Activated CD4-positive, alpha-beta T cell treated with anti-CD3 and anti-CD28 coated beads, Interleukin-2, amount 10 ng/mL, durations not matched to agents 7 days and 5 days (primary cell): ENCODE results near the gene MASP1. TPM values are rescaled to one million over a fixed set of nuclear protein-coding genes. Genes with fewer than 3 reads are reported as not detected.

Experiments used
- CTCF ChIA-PET: fragments of 350-600 bp; sonication (Branson Sonifier 250); formaldehyde crosslinking; loops from one replicate; lab custom pipeline; 2021; ENCODE audit warnings: antibody characterized with exemption; lab: Charles Lee
- POLR2A ChIA-PET: fragments of 350-600 bp; sonication (Branson Sonifier 250); formaldehyde crosslinking; loops from one replicate; lab custom pipeline; 2021; ENCODE audit warnings: antibody characterized with exemption; lab: Charles Lee
- DNase-seq: peaks from one replicate; pipeline ENCODE4 v3.0.0-alpha.2; 2020
- H3K27ac Mint-ChIP-seq: one replicate; pipeline ENCODE4 v1.8.0; 2021; ENCODE audit warnings: mild to moderate bottlenecking, moderate library complexity, mixed read lengths
- H3K27me3 Mint-ChIP-seq: one replicate; pipeline ENCODE4 v1.8.0; 2021; ENCODE audit warnings: mixed read lengths
- H3K36me3 Mint-ChIP-seq: one replicate; pipeline ENCODE4 v1.8.0; 2021; ENCODE audit warnings: low read depth, mixed read lengths
- H3K4me1 Mint-ChIP-seq: one replicate; pipeline ENCODE4 v1.8.0; 2021; ENCODE audit warnings: mixed read lengths
- H3K4me3 Mint-ChIP-seq: one replicate; pipeline ENCODE4 v1.8.0; 2021; ENCODE audit warnings: mild to moderate bottlenecking, moderate library complexity, mixed read lengths
- H3K9me3 Mint-ChIP-seq: one replicate; pipeline ENCODE4 v1.8.0; 2021; ENCODE audit warnings: mixed read lengths
- total RNA-seq, 2 experiments: library from RNA; stranded (reverse); gene quantifications; one replicate each; pipeline ENCODE4 v1.2.3, GENCODE V29; 2021

MASP1 gene
- total RNA-seq, 2 experiments from 2014 or later: not detected

- CTCF ChIA-PET: interaction anchor here (1.2 to 5.9 kb wide), 2 partner anchors 17 to 363 kb away, joined by 6 to 107 read pairs; no protein-coding TSS in a partner anchor
Observed at GRCh38 chr3:187315872-187316271, 24.3 kb upstream of the MASP1 start.

DNA sequence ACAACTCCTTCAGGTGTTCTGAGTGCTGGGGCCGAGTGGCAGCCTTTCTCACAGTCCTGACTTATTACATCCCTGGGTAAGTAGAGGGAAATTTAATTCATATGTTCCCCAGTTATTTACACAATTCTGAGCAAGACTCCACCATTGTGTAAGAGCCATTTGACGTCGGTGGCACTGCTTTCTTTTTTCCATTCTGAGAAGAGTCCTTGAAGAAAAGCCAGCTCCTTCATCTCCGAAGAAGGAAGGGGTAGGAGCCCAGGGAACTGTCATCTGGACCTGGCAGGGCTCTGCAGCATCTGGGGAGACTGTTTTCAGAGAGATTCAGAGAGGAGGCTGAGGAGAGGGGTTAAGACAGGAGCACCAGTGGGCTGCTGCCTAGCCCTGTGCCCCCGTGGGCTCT lies 22.6 kb upstream of the MASP1 start:
- Mint-ChIP-seq H3K4me3 (no peak overlapping the region), H3K27ac (no peak overlapping the region), H3K27me3 (peaks cover 38% of the 10 kb centered on the region), H3K4me1 (peaks cover 7% of the 10 kb centered on the region), H3K36me3 (no peaks in the 10 kb centered on the region), H3K9me3 (no peaks in the 10 kb centered on the region)
- ChIA-PET POLR2A (no interaction called here), CTCF (no interaction called here)
- DNase-seq: no peak

More at GRCh38 chr3:187315872-187316271, 24.3 kb upstream of the MASP1 start:
- Mint-ChIP-seq H3K36me3 (no peaks in the 10 kb centered on the region), H3K27me3 (peaks cover 35% of the 10 kb centered on the region), H3K27ac (no peak overlapping the region), H3K4me3 (no peak overlapping the region), H3K9me3 (no peaks in the 10 kb centered on the region), H3K4me1 (peaks cover 7% of the 10 kb centered on the region)
- no peak for DNase-seq
- POLR2A ChIA-PET: no interaction called here

- DNase-seq: no peak
- H3K27ac Mint-ChIP-seq: no peak overlapping the region
- peaks cover 33% of the 10 kb centered on the region for H3K27me3 Mint-ChIP-seq
- POLR2A ChIA-PET: no interaction called here
- CTCF ChIA-PET: interaction anchor here (1.2 kb wide), 1 partner anchor 368 kb away, joined by 3 read pairs; no protein-coding TSS in a partner anchor
- no peak overlapping the region for H3K4me3 Mint-ChIP-seq
- H3K36me3 Mint-ChIP-seq: no peaks in the 10 kb centered on the region
- no peaks in the 10 kb centered on the region for H3K9me3 Mint-ChIP-seq
- H3K4me1 Mint-ChIP-seq: no peaks in the 10 kb centered on the region
Observed at GRCh38 chr3:187310954-187311470, 19.5 kb upstream of the MASP1 start.

DNA sequence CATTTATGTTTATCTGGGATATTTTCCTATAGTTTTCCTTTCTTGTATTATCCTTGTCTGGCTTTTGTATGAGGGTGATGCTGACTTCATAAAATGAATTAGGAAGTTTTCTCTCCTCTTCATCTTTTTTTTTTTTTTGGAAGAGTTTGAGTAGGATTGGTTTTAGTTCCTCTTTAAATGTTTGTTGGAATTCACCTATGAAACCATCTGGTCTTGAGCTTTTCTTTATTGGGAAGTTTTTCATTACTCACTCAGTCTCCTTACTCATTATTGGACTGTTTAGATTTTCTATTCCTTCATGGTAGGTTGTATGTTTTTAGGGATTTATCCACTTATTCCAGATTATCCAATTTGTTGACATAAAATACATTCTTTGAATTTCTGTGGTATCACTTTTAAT lies 18.7 kb upstream of the MASP1 start:
- Mint-ChIP-seq H3K27ac (no peak overlapping the region), H3K9me3 (no peaks in the 10 kb centered on the region), H3K27me3 (peaks cover 29% of the 10 kb centered on the region), H3K4me1 (no peaks in the 10 kb centered on the region), H3K4me3 (no peak overlapping the region), H3K36me3 (no peaks in the 10 kb centered on the region)
- DNase-seq: no peak
- ChIA-PET CTCF (no interaction called here), POLR2A (no interaction called here)

- H3K27ac Mint-ChIP-seq: no peak overlapping the region
- no peaks in the 10 kb centered on the region for H3K4me1 Mint-ChIP-seq
- H3K9me3 Mint-ChIP-seq: no peaks in the 10 kb centered on the region
- ChIA-PET POLR2A (no interaction called here), CTCF (interaction anchor here (1.6 kb wide), 1 partner anchor 374 kb away, joined by 5 read pairs; no protein-coding TSS in a partner anchor)
- DNase-seq: no peak
- peaks cover 32% of the 10 kb centered on the region for H3K27me3 Mint-ChIP-seq
- H3K4me3 Mint-ChIP-seq: no peak overlapping the region
- no peaks in the 10 kb centered on the region for H3K36me3 Mint-ChIP-seq
Observed at GRCh38 chr3:187305881-187306280, 14.3 kb upstream of the MASP1 start.

- DNase-seq: no peak
- POLR2A ChIA-PET: no interaction called here
- Mint-ChIP-seq H3K4me3 (no peak overlapping the region), H3K4me1 (no peaks in the 10 kb centered on the region), H3K36me3 (no peaks in the 10 kb centered on the region), H3K9me3 (no peaks in the 10 kb centered on the region), H3K27ac (no peak overlapping the region), H3K27me3 (peaks cover 27% of the 10 kb centered on the region)
- CTCF ChIA-PET: interaction anchor here (1.0 to 1.5 kb wide), 2 partner anchors 17 to 20 kb away, joined by 3 to 6 read pairs; no protein-coding TSS in a partner anchor
Observed at GRCh38 chr3:187299611-187300010, 8.1 kb upstream of the MASP1 start.

GRCh38 chr3:187296911-187297310 lies 5.4 kb upstream of the MASP1 start:
- Mint-ChIP-seq H3K9me3 (no peaks in the 10 kb centered on the region), H3K36me3 (no peaks in the 10 kb centered on the region), H3K4me1 (no peaks in the 10 kb centered on the region), H3K4me3 (no peak overlapping the region), H3K27ac (no peak overlapping the region), H3K27me3 (peaks cover 27% of the 10 kb centered on the region)
- POLR2A ChIA-PET: no interaction called here
- DNase-seq: no peak
- CTCF ChIA-PET: interaction anchor here (0.6 kb wide), 1 partner anchor 1910 kb away, joined by 4 read pairs; no protein-coding TSS in a partner anchor

GRCh38 chr3:187296058-187296457 lies 4.5 kb upstream of the MASP1 start:
- Mint-ChIP-seq H3K27ac (no peak overlapping the region), H3K9me3 (no peaks in the 10 kb centered on the region), H3K36me3 (no peaks in the 10 kb centered on the region), H3K4me1 (no peaks in the 10 kb centered on the region), H3K27me3 (peaks cover 34% of the 10 kb centered on the region), H3K4me3 (no peak overlapping the region)
- CTCF ChIA-PET: no interaction called here
- POLR2A ChIA-PET: no interaction called here
- DNase-seq: no peak

- H3K27ac Mint-ChIP-seq: no peak overlapping the region
- peaks cover 40% of the 10 kb centered on the region for H3K27me3 Mint-ChIP-seq
- no peaks in the 10 kb centered on the region for H3K4me1 Mint-ChIP-seq
- CTCF ChIA-PET: interaction anchor here (1.1 kb wide), 2 partner anchors 10 to 23 kb away, joined by 3 to 4 read pairs; no protein-coding TSS in a partner anchor
- H3K9me3 Mint-ChIP-seq: no peaks in the 10 kb centered on the region
- H3K4me3 Mint-ChIP-seq: no peak overlapping the region
- POLR2A ChIA-PET: no interaction called here
- DNase-seq: no peak
- H3K36me3 Mint-ChIP-seq: no peaks in the 10 kb centered on the region
Observed at GRCh38 chr3:187295316-187296034, 3.9 kb upstream of the MASP1 start.

DNA sequence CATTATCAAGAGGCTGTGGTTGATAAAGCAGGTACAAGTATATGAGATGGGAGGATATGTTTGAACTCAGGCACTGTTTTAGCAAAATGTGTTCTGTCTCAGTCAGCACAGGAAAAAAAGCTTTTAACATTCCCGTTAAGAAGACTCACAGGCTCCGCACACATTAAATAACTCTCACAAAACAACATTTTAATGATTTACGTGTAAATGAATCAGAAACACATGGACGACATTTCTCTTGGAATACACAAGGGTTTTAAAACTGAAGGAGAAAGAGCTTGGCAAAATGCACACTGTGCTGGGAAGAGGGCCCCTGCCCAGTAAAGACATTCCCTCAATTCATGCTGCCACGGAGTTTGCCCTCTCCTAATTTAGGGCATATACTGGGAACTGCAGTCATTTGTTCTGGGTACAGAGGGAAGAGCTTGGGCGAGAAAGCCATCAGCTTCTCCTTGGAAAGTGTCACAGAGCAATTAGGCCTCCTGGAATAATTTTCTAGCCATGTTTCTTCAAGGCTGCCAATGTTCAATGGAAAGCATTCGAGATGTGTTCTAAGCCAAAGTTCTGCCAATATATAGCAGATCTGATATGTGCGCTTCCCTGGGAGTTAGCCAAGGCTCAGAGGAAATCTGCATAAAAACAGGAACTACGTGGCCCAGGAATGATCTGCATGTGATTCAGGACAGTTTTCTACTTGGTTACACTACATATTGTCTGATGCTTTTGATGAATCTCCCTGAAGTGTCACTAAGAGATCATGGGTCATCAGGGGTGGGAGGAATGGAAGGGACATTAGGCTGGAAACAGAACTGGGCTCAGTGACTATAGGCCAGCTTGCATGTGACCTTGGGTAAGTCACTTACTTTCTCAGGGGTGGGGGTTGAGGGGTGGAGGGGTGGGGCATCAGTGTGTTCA lies 2.2 kb upstream of the MASP1 start:
- Mint-ChIP-seq H3K4me1 (no peaks in the 10 kb centered on the region), H3K4me3 (no peak overlapping the region), H3K27ac (no peak overlapping the region), H3K36me3 (no peaks in the 10 kb centered on the region), H3K27me3 (peaks cover 56% of the 10 kb centered on the region), H3K9me3 (no peaks in the 10 kb centered on the region)
- ChIA-PET POLR2A (no interaction called here), CTCF (no interaction called here)
- no peak for DNase-seq

DNA sequence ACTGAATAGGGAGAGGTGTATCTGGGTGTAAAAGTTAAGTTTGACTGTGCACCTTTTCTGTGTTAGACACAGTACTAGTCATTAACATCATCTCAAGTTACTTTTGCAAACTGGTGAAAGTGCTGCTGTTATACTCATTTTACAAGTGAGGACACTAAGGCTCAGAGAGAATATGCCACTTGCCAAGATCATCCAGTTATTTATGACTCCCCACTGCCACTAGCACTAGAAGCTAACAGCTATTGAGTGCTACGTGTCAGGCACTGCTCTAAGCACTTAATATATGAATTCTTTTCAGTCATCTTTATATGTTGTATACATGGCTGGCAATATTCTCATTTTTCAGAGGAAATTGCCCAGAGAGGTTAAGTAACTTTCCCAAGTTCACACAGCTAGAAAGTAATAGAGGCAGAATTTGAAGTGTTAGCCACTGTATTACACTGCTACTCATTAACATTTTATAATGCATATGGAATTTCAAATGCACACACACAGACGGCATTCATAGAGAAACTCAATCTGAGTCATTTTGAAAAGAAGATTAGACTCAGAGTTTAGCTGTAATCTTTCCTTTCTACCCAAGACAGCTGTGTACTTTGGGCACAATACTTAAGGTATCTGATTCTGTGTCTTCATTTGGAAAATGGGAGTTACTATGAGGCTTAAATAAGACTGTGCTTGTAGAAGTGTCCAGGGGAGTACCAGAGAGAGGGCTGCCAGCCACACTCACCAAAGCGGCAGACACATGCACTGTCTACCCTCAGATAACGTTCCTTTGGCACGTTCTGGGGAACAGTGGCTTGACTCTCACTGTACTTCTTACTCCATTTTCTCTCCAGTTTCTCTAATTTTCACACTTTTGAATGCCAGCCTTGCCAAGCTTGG lies 1.3 kb upstream of the MASP1 start:
- Mint-ChIP-seq H3K9me3 (no peaks in the 10 kb centered on the region), H3K27ac (no peak overlapping the region), H3K4me1 (no peaks in the 10 kb centered on the region), H3K36me3 (no peaks in the 10 kb centered on the region), H3K27me3 (peaks cover 56% of the 10 kb centered on the region), H3K4me3 (no peak overlapping the region)
- ChIA-PET POLR2A (no interaction called here), CTCF (no interaction called here)
- DNase-seq: no peak

GRCh38 chr3:187292181-187292580 lies 644 bp upstream of the MASP1 start:
- Mint-ChIP-seq H3K36me3 (no peaks in the 10 kb centered on the region), H3K27me3 (peaks cover 54% of the 10 kb centered on the region), H3K4me3 (no peak overlapping the region), H3K4me1 (no peaks in the 10 kb centered on the region), H3K9me3 (no peaks in the 10 kb centered on the region), H3K27ac (no peak overlapping the region)
- ChIA-PET CTCF (no interaction called here), POLR2A (no interaction called here)
- DNase-seq: no peak
